OCI-LY3 (cell line): Measurements from ENCODE around the gene PTPN3.

ENCODE experiments used
- EZH2phosphoT487 ChIP-seq: fragments of 200-600 bp; shearing (Covaris generic); IDR thresholded peaks from 2 replicates; pipeline ENCODE4 v1.6.1; 2018; ENCODE audit warnings: antibody characterized with exemption, mixed run types, low read depth
- TF ChIP-seq, protein P1 (sequence below): fragments of 200-600, 300-600 bp; sonication (generic); IDR thresholded peaks from 2 replicates; pipeline ENCODE4 v1.5.1; 2014; ENCODE audit warnings: antibody characterized with exemption, low read length, low read depth

DNA sequence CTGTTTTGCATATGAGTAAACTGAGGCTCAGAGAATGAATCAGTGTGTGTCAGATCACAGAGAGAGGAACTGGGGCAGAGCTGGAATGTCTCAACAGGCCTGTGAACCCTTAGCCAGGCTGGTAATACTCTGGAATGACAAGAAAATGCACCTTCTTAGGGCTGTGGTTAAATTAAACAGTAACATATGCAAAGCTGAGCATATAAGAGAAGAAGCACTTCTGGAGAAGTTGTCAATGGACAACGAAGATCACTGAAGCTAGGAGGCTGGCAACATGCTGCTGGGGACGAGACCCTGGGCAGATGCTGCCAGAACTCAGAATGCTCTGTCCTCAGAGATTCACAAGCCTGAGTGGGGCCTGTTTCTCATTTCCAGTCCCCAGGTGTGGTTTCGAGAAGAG lies 112.6 kb downstream of the PTPN3 start:
- TF ChIP-seq, protein P1, sequence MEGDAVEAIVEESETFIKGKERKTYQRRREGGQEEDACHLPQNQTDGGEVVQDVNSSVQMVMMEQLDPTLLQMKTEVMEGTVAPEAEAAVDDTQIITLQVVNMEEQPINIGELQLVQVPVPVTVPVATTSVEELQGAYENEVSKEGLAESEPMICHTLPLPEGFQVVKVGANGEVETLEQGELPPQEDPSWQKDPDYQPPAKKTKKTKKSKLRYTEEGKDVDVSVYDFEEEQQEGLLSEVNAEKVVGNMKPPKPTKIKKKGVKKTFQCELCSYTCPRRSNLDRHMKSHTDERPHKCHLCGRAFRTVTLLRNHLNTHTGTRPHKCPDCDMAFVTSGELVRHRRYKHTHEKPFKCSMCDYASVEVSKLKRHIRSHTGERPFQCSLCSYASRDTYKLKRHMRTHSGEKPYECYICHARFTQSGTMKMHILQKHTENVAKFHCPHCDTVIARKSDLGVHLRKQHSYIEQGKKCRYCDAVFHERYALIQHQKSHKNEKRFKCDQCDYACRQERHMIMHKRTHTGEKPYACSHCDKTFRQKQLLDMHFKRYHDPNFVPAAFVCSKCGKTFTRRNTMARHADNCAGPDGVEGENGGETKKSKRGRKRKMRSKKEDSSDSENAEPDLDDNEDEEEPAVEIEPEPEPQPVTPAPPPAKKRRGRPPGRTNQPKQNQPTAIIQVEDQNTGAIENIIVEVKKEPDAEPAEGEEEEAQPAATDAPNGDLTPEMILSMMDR: no peak
- no peak for TF ChIP-seq EZH2phosphoT487
